Cerebellar nuclear complex (tissue), 1 donor: ENCODE data around the gene ZNF26.
"Not testable (repeated sequence)": the region's sequence is repeated elsewhere in the genome, so short reads cannot be mapped to it uniquely, and the experiment has no call there.

ENCODE experiments used
- DNase-seq, 2 experiments: peaks; one replicate each; lab custom pipeline; 2025; lab: John Stamatoyannopoulos, UW

Gene ZNF26

DNA sequence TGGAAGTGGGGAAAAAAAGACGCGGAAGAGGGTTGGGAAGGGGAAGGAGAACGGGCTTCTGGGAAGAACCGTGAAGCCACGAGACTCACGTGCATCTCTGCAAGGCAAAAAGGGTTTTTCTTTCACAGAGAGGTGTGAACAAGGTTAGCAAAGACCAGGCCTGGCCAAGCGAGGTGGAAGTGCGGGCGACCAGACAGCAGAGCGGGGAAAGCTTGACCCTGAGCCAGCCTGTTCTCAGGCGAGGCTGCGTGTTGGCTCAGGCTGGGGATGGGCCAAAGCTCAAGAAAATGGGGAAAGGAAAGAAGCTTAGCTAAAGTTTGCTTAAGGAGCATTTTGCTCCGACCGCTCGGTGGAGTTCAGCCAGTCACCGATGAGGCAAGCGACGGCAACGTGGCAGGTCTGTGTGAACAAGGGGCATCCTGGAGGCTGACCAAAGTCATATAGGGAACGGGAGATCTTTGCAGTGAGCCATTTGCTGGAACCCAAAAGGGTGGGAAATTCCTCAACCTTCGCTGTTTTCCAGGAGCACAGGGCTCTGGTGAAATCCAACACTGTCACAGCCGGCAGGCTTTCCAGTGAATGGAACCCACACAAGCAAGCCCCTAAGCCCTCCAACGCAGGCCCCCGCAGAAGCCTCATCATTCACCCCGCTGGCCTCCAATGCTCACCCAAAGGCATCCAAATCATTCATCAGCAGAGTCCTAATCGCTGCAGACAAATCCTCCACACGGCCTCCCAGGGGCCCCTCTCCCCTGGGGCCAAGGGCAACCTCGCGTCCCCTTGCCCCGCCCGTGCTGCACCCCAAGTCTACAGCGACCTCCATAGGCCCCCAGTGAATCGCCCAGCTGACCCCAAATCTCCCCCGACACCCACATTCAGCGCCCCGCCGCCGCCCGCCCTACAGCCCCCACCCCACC, 30.8 kb upstream of the ZNF26 start:
- DNase-seq, result no peak

GRCh38 chr12:132956011-132956788, 30.0 kb upstream of the ZNF26 start, which contains the start of gene ZNF605:
Gene ZNF605, minus strand, starts transcription at chr12:132956306. Its CDS starts 10,671 bp downstream, at chr12:132945635.
- peak; percentile 56 to 75 for DNase-seq

- DNase-seq, result not testable (repeated sequence)
These were observed 24.4 kb upstream of the ZNF26 start for GRCh38 chr12:132961790-132962189.

DNA sequence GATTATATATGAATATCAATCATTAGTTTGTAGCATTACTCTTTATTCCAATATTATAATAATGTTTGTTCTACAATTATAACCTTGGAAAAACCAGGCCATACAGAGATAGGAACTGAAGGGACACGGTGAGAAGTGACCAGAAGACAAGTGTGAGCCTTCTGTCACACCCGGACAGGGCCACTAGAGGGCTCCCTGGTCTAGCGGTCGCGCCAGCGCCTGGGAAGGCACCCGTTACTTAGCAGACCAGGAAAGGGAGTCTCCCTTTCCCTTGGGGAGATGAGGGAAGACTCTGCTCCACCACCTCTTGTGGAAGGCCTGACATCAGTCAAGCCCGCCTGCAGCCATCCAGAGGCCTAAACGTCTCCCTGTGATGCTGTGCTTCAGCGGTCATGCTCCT, 22.2 kb upstream of the ZNF26 start:
- not testable (repeated sequence) for DNase-seq

- no peak for DNase-seq
These were observed 20.4 kb upstream of the ZNF26 start for GRCh38 chr12:132965796-132966195.

- no peak for DNase-seq
These were observed 19.3 kb upstream of the ZNF26 start for GRCh38 chr12:132966676-132967415.

DNA sequence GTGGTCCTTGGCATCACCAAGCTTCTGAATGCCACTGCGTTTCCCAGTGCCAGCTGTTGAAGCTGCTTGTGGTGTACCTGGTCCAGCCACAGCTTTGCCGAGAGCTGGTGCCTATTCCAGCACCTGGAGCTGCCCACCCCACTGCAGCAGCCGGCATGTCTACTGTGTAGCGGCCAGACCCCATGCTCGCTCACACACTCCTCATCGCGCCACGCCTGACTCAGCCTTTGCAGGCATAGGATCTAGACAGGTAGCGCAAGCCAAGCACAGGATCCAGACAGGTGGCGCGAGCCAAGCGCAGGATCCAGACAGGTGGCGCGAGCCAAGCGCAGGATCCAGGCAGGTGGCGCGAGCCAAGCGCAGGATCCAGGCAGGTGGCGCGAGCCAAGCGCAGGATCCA, 18.4 kb upstream of the ZNF26 start:
- no peak for DNase-seq

DNA sequence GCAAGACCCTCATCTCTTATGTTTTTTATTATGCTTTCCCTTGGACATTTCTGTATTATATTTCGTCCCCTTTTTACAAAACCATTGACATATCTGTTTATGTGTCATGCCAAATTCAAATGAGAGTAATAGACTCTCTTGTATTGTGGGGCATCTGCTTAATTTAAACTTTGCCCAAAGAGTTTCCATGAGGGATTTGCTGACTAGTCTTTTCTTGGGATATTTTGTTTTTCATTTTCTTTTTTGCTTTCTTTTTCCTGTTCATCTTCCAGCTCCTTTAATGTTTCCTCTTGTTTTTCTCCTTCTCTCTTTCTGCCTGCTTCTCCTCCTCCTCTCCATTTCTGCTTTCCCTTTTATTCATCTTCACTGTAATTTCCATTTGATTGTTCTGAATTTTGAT, 13.8 kb upstream of the ZNF26 start:
- no peak for DNase-seq

DNA sequence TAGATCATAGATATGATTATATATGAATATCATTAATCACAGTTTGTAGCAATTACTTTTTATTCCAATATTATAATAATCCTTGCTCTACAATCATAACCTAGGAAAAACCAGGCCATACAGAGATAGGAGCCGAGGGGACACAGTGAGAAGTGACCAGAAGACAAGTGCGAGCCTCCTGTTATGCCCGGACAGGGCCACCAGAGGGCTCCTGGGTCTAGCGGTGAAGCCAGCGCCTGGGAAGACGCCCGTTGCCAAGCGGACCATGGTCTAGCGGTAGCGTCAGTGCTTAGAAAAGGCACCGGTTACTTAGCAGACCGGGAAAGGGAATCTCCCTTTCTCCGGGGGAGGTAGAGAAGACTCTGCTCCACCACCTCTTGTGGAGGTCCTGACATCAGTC, 9.3 kb upstream of the ZNF26 start:
- DNase-seq, result not testable (repeated sequence)

DNA sequence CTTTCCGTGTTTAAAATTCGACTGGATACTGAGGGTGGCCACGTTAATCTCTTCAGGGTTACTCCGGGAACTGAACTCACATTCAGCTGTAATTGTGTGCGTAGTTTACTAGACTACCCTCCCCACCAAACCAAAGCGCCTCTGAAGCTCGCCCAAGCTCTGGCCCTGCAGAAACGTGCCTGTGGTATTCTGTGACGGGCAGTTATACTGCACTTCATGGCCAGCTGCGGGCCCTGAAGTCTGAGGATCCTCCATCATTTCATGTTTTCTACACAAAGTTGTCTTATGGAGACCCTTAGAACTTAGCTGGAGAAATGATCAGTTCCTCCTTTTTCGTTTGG, 688 bp downstream of the ZNF26 start:
- no peak for DNase-seq

GRCh38 chr12:132998741-132999140, 12.6 kb downstream of the ZNF26 start:
- no peak for DNase-seq

DNA sequence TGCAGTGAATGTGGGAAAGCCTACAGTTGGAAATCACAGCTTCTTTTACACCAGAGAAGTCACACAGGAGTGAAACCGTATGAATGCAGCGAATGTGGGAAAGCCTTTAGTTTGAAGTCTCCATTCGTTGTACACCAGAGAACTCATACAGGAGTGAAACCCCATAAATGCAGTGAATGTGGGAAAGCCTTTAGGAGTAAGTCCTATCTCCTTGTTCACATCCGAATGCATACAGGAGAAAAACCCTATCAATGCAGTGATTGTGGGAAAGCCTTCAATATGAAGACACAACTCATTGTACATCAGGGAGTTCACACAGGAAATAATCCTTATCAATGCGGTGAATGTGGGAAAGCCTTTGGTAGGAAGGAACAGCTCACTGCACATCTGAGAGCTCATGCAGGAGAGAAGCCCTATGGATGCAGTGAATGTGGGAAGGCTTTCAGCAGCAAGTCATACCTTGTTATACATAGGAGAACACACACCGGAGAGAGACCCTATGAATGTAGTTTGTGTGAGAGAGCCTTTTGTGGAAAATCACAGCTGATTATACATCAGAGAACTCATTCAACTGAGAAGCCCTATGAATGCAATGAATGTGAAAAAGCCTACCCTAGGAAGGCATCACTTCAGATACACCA, 24.6 kb downstream of the ZNF26 start:
- no peak for DNase-seq

DNA sequence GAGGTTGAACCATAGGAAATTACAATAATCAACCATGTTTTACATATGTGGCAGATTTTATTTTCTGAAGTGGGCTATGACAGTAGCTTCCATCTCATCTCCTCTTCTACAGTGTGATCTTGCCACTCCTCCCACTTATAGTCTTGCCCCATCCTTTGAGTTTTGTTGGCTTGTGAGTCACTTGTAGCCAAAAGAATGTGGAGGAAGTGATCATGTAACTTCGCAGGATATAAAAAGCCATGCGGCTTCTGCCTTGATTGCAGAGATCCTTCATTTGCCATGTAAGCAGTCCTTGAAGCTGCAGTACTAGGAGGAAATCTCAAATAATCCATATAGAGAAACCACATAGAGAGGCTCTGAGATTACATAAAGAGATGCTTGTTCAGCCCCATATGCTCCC, 37.4 kb downstream of the ZNF26 start:
- no peak for DNase-seq

- no peak for DNase-seq
These were observed 40.8 kb downstream of the ZNF26 start for GRCh38 chr12:133026996-133027395.

DNA sequence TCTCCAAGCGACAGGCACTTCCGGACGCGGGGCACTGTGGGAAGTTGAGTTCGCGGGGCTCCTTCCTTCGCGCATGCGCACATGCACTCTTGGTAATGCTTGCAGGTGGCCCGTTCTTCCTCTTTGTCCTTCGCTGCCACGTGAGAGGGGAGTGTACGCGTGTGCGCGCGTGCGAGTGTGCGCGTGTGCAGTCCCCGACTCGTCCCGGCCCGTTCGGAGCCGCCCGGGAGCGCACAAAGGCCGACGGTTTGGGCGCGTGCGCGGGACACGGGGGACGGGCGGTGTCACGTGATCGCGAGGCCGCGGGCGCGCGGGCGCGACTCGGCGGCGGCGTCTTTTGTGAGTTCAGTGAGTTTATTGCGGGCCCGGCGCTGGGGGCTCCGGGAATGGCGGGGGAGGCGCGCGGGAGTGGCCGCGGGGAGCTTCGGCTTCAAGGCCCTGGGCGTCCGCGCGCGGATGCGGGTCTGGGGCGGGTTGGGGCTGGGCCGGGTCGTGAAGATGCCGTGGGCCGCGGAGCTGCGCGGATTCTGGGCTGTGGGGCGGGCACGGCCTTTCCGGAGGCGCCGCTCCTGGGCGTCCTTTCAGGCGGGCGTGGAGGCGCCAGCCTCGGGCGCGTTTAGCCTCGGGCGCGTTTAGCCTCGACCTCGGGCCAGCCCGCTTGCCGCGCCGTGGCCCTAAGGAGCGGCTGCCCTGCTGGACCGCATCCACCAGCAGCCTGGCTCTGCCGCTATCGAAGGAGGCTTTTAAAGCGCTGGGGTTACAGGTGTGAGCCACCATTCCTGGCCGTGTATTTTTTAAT, 51.2 kb downstream of the ZNF26 start, which contains the start of gene ZNF84:
ZNF84 (plus strand) TSS at position 303 of the 799 bp plus-strand sequence. CDS start 3,959 bp downstream, outside the sequence.
- DNase-seq, result peak; percentile 58 to 70

DNA sequence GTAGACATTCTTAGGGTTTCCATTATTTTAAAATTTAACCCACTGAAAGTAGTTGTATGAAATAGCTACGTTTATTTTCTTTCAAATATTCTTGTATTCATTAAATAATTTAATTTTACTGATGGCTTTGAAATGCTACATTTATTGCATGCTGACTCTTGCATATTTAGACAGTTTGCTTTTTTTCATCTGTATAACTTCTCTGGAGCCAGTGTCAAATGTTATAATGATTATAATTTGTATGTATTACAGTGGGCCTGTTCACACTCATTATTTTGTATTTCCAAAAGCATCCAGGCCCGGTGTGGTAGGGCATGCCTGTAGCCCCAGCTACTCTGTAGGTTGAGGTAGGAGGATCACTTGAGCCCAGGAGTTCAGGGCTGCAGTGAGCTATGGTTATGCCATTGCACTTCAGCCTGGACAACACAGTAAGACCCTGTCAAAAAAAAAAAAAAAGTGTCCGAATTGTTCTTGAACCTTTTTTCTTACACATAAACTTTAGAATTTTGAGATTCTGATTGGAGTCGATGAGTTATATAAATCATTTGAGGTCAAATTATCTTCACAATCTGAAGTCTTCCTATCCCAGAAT, 52.0 kb downstream of the ZNF26 start:
- DNase-seq, result no peak

DNA sequence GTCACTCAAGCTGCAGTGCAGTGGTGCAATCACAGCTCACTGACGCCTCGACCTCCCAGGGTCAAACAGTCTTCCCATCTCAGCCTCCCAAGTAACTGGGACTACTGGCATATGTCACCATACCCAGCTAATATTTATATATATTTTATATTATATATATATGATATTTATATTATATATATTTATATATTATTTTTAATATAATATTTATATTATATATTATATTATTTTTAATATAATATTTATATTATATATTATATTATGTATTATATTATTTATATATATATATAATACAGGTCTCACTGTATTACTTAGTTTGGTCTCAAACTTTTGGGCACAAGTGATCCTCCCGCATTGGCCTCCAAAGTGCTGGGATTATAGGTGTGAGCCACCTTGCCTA, 60.5 kb downstream of the ZNF26 start:
- no peak for DNase-seq

GRCh38 chr12:133057446-133057845, 71.3 kb downstream of the ZNF26 start:
- no peak for DNase-seq

GRCh38 chr12:133058203-133059113, 72.3 kb downstream of the ZNF26 start:
- DNase-seq, result no peak
